ENCODE data around the gene FLNC.

DNA sequence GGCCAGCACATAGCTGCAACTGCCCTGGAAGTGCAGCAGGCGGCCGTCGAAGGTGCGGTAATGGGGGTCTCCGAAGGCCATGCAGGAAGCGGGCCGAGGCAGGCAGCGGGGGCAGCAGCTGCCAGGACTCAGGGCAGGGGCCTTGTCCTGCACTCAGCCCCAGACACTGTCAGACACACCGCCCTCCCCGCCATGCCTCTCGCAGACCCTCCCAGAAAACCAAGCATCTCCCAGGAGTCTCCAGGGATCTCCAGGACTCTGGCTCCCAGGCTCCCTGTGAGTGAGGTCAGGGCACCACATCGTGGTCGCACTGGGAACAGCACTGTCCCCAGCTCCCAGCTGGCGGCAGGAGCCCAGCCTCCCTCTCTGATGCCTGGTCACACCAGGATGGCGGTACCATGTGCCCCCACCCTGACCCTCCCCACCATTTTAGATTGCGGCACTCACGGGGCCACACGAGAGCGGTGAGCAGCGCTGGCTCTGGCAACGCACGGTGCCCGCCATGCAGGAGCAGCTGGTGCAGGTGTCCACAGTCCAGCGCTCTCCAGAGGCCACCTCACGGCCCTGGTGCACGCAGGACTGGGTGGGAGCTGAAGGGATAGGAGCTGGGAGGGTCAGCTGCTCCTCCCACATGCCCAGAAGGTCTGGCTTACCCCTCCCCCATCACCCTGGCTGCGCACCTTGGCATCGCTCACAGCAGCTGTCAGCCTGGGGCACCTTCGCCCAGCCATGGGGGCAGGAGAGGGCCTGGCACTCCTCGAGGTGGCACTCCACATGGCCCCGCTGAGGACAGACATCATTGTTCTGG lies 49.9 kb downstream of the FLNC start:
- TF ChIP-seq CTCF (IDR thresholded peaks at IDR 0.05) (peak; percentile 78), EZH2 (IDR thresholded peaks at IDR 0.05) (no peak)
